Endothelial cell of umbilical vein (primary cell): ENCODE measurements around the gene MS4A8. TPM values are rescaled to one million over a fixed set of nuclear protein-coding genes. Genes with fewer than 3 reads are reported as not detected.
"Not testable (repeated sequence)": the region's sequence is repeated elsewhere in the genome, so short reads cannot be mapped to it uniquely, and the experiment has no call there.

Experiments
- BruUV-seq: library from RNA; stranded (reverse); fragments of 400-500 nt; replicated peaks from 2 replicates; lab custom pipeline; 2021; lab: Mats Ljungman, UMichigan
- CTCF ChIA-PET: fragments of 300-600, 350-600 bp; sonication (Branson Sonifier 250); formaldehyde crosslinking; loops from one replicate; lab custom pipeline; 2021; ENCODE audit warnings: antibody characterized with exemption, inconsistent platforms; lab: Charles Lee
- POLR2A ChIA-PET: fragments of 300-600, 350-600 bp; sonication (Branson Sonifier 250); formaldehyde crosslinking; loops from one replicate; lab custom pipeline; 2021; ENCODE audit warnings: antibody characterized with exemption, inconsistent platforms; lab: Charles Lee
- DNase-seq: peaks from one replicate; pipeline ENCODE4 v3.0.0-alpha.2; 2011; ENCODE audit warnings: low read depth, low spot score
- FAIRE-seq: peaks from 2 replicates; lab custom pipeline; 2011; peaks lifted over from hg19 to GRCh38; lab: Jason Lieb, UNC
- H2AFZ ChIP-seq: 2 replicates; pipeline ENCODE4 v1.6.0; 2012; ENCODE audit warnings: low read depth, low read length, control low read depth, inconsistent platforms
- H3K27ac ChIP-seq: 2 replicates; pipeline ENCODE4 v1.5.1; 2011; ENCODE audit warnings: low read depth, mild to moderate bottlenecking, control low read depth, low read length, moderate library complexity; ENCODE audit not compliant: insufficient read depth
- H3K27me3 ChIP-seq, 2 experiments: 2 replicates each; pipeline versions ENCODE4 v1.6.0 to v1.6.1; 2011; ENCODE audit warnings: low read length in 2 of 2, mixed read lengths in 1 of 2; ENCODE audit not compliant: control insufficient read depth in 2 of 2, insufficient read depth in 2 of 2
- H3K36me3 ChIP-seq, 2 experiments: 2 replicates in 1 of 2; 3 replicates in 1 of 2; pipeline ENCODE4 v1.5.1; 2011; ENCODE audit warnings: low read length in 2 of 2, mild to moderate bottlenecking in 1 of 2, moderate library complexity in 1 of 2; ENCODE audit not compliant: control insufficient read depth in 2 of 2, insufficient read depth in 2 of 2; ENCODE audit errors: extremely low read depth in 1 of 2
- H3K4me1 ChIP-seq: 3 replicates; pipeline ENCODE4 v1.5.1; 2011; ENCODE audit warnings: mild to moderate bottlenecking, low read length; ENCODE audit not compliant: control insufficient read depth, insufficient read depth; ENCODE audit errors: extremely low read depth
- H3K4me2 ChIP-seq: 2 replicates; pipeline ENCODE4 v1.6.1; 2011; ENCODE audit warnings: low read length, control low read depth, mixed read lengths; ENCODE audit not compliant: insufficient read depth
- H3K4me3 ChIP-seq, 3 experiments: fragments of 200-600 bp in 1 of 3; sonication (generic), shearing (Covaris generic) in 1 of 3; replicated peaks in 1 of 3; 2 replicates each; pipeline ENCODE4 v1.5.1; 2011 to 2016; ENCODE audit warnings: control low read depth in 3 of 3, low read length in 3 of 3, mild to moderate bottlenecking in 2 of 3, inconsistent platforms in 1 of 3, low read depth in 1 of 3, moderate library complexity in 1 of 3; ENCODE audit not compliant: insufficient read depth in 1 of 3
- H3K79me2 ChIP-seq: 2 replicates; pipeline ENCODE4 v1.6.0; 2012; ENCODE audit warnings: low read length, inconsistent platforms; ENCODE audit not compliant: control insufficient read depth, insufficient read depth
- H3K9ac ChIP-seq: replicated peaks from 2 replicates; pipeline ENCODE3; 2011; ENCODE audit warnings: low read length, control low read depth; ENCODE audit not compliant: insufficient read depth; ENCODE audit errors: extremely low read depth
- H3K9me1 ChIP-seq: replicated peaks from 3 replicates; pipeline ENCODE4 v1.6.0; 2011; ENCODE audit warnings: mild to moderate bottlenecking, low read length; ENCODE audit not compliant: control insufficient read depth, insufficient read depth; ENCODE audit errors: extremely low read depth
- H3K9me3 ChIP-seq: replicated peaks from 2 replicates; pipeline ENCODE4 v1.5.1; 2012; ENCODE audit warnings: low read length, inconsistent platforms; ENCODE audit not compliant: control insufficient read depth, insufficient read depth
- H4K20me1 ChIP-seq: replicated peaks from 2 replicates; pipeline ENCODE3; 2011; ENCODE audit warnings: mild to moderate bottlenecking, low read length; ENCODE audit not compliant: control insufficient read depth, insufficient read depth; ENCODE audit errors: extremely low read depth
- CTCF ChIP-seq, 2 donors: IDR thresholded peaks; 1 replicate in 1 of 2; 2 replicates in 1 of 2; pipeline ENCODE4 v1.5.1; 2011; ENCODE audit warnings: low read length in 2 of 2, mild to moderate bottlenecking in 2 of 2, moderate library complexity in 2 of 2, control low read depth in 1 of 2, inconsistent platforms in 1 of 2, low read depth in 1 of 2; ENCODE audit not compliant: insufficient read depth in 1 of 2; ENCODE audit errors: extremely low read depth in 1 of 2
- EZH2 ChIP-seq: IDR thresholded peaks from 2 replicates; pipeline ENCODE4 v1.6.1; 2012; ENCODE audit warnings: borderline replicate concordance, low read depth, mild to moderate bottlenecking, moderate library complexity, low read length, inconsistent platforms; ENCODE audit not compliant: severe bottlenecking
- FOS ChIP-seq: IDR thresholded peaks from 2 replicates; pipeline ENCODE4 v1.6.1; 2011; ENCODE audit warnings: mild to moderate bottlenecking, low read length, moderate library complexity, borderline replicate concordance; ENCODE audit not compliant: insufficient read depth
- GATA2 ChIP-seq: IDR thresholded peaks from 2 replicates; pipeline ENCODE4 v1.7.0; 2011; ENCODE audit warnings: low read depth, mild to moderate bottlenecking, moderate library complexity, mixed read lengths, low read length; ENCODE audit not compliant: insufficient read length, insufficient read depth
- JUN ChIP-seq: IDR thresholded peaks from 2 replicates; pipeline ENCODE4 v1.6.1; 2011; ENCODE audit warnings: borderline replicate concordance, low read depth; ENCODE audit not compliant: insufficient read length, insufficient read depth
- MAX ChIP-seq: IDR thresholded peaks from 2 replicates; pipeline ENCODE4 v1.6.1; 2011; ENCODE audit not compliant: insufficient read depth, insufficient read length
- MYC ChIP-seq: IDR thresholded peaks from one replicate; pipeline ENCODE4 v1.6.1; 2011; ENCODE audit warnings: mild to moderate bottlenecking, low read depth, low read length
- POLR2A ChIP-seq: IDR thresholded peaks from 2 replicates; pipeline ENCODE4 v1.6.1; 2012; ENCODE audit warnings: low read depth, mild to moderate bottlenecking, control low read depth, low read length
- POLR2AphosphoS5 ChIP-seq: IDR thresholded peaks from 2 replicates; pipeline ENCODE4 v1.6.1; 2012; ENCODE audit warnings: low read depth, mild to moderate bottlenecking, control low read depth, low read length, moderate library complexity; ENCODE audit not compliant: insufficient read depth
- dilution Hi-C: fragments of 300-500 bp; cut with MboI; formaldehyde crosslinking; loops from one replicate; pipeline ENCODE4 v1.15.0; 2019; ENCODE audit warnings: low sequenced_read_pairs; ENCODE audit not compliant: extremely low pct_ligation_motif_present
- intact Hi-C: fragments of 100-400 bp; cut with micrococcal nuclease; formaldehyde crosslinking; loops from one replicate; pipeline ENCODE4 v1.10.0; 2022
- polyA plus RNA-seq, 4 experiments: library from polyadenylated mRNA; depleted of rRNA in 3 of 4; stranded (reverse) in 3 of 4; unstranded in 1 of 4; fragments of >200 nt; gene quantifications; 2 replicates each; pipeline versions ENCODE4 v1.2.1 to v1.2.3, GENCODE V29; 2011 to 2012; ENCODE audit warnings: missing spikeins in 1 of 4
- total RNA-seq: library from RNA; stranded (reverse); gene quantifications from 2 replicates; pipeline ENCODE4 v1.2.3, GENCODE V29; 2021

MS4A8 gene
- total and polyA plus RNA-seq, 2 donors (not counting 3 experiments of a cell fraction or from before 2014, with no cell fraction given): not detected

- DNase-seq (no peak), FAIRE-seq (no peak)
- BruUV-seq: no TSS peak
- Histone ChIP-seq H3K36me3 (no peaks in the 10 kb centered on the region), H2AFZ (no peak overlapping the region), H3K9ac (no peak overlapping the region), H3K9me3 (no peaks in the 10 kb centered on the region), H3K27ac (no peak overlapping the region), H3K4me3 (no peak overlapping the region), H3K27me3 (peaks cover 4 to 13% of the 10 kb centered on the region in 2 experiments), H4K20me1 (no peaks in the 10 kb centered on the region), H3K9me1 (no peaks in the 10 kb centered on the region), H3K4me2 (no peak overlapping the region), H3K79me2 (no peaks in the 10 kb centered on the region), H3K4me1 (no peaks in the 10 kb centered on the region)
- dilution Hi-C loops: no loop called here
- ChIA-PET POLR2A (no interaction called here), CTCF (interaction anchor here (1.0 to 1.6 kb wide), 7 partner anchors 8 to 492 kb away, joined by 3 to 12 read pairs (median 5); no protein-coding TSS in a partner anchor)
- intact Hi-C loops: no loop called here
- TF ChIP-seq JUN: no peak
- no peak for TF ChIP-seq MAX
- TF ChIP-seq EZH2: no peak
- no peak for TF ChIP-seq FOS
- no peak for TF ChIP-seq POLR2A
- TF ChIP-seq MYC: no peak
- no peak for TF ChIP-seq CTCF (IDR thresholded peaks at IDR 0.05; ENCODE audit: extremely low read depth in 1 of 2, insufficient read depth in 1 of 2, low read depth in 1 of 2, low read length in 2 of 2)
- TF ChIP-seq POLR2AphosphoS5: no peak
- TF ChIP-seq GATA2: no peak
Measured at GRCh38 chr11:60757231-60757800, 57.9 kb downstream of the MS4A8 start.

GRCh38 chr11:60758671-60759070 lies 59.3 kb downstream of the MS4A8 start:
- H3K36me3 ChIP-seq, H3K4me2 ChIP-seq, H3K9me3 ChIP-seq, intact Hi-C loops, H3K9ac ChIP-seq, H3K27ac ChIP-seq, POLR2A ChIA-PET, FAIRE-seq, DNase-seq, H3K79me2 ChIP-seq, H2AFZ ChIP-seq, H3K4me3 ChIP-seq, H3K9me1 ChIP-seq, H4K20me1 ChIP-seq, dilution Hi-C loops, BruUV-seq, H3K4me1 ChIP-seq: not testable (repeated sequence)
- CTCF ChIA-PET: interaction anchor here (0.9 kb wide), 1 partner anchor 9 kb away, joined by 3 read pairs; no protein-coding TSS in a partner anchor
- peaks cover 8 to 13% of the 10 kb centered on the region in 2 experiments for H3K27me3 ChIP-seq
